Islet precursor cell (in vitro differentiated cells): Measurements from ENCODE around the gene GABRG3.

ENCODE experiments used
- DNase-seq: peaks from one replicate; pipeline ENCODE4 v3.0.0-alpha.2; 2018

Gene GABRG3

GRCh38 chr15:27065785-27066184, 94.8 kb downstream of the GABRG3 start:
- DNase-seq, result no peak

GRCh38 chr15:27066446-27066845, 95.5 kb downstream of the GABRG3 start:
- no peak for DNase-seq

- DNase-seq, result no peak
Observed at GRCh38 chr15:27067175-27067574, 96.2 kb downstream of the GABRG3 start.

- DNase-seq, result no peak
Observed at GRCh38 chr15:27070841-27071240, 99.9 kb downstream of the GABRG3 start.

DNA sequence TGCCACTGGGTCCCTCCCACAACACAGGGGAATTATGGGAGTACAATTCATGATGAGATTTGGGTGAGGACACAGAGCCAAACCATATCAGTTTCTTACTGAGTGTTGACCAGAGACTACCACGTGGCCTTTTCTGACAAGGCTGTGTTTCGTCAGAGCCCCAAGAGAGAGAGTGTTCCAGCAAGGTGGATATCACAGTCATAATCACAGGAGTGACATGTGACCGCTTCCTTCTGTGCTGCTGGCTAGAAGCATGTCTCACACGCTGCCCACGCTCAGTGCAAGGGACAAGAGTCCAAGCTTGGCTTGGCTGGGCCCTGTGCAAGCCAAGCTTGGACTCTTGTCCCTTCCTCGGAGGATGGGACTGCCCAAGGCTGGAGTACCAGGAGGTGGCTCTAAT, 103.2 kb downstream of the GABRG3 start:
- no peak for DNase-seq

DNA sequence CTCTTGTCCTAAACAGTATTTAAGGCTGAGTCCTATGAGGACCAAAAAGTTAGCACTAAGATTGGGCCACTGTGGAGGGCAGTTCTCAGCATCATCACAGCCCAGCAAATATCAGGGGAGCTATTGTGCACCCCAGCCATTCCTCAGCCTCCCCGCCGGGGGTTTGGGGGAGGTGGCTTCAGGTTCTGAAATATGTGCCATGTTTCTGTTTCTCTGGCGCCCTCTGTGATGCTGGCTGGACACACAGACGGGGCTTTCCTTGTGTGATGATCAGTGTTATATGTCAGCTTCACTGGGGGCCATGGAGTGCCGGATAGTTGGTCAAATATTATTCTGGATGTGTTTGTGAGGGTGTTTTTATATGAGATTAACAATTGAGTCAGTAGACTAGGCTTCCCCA, 106.8 kb downstream of the GABRG3 start:
- DNase-seq, result no peak

GRCh38 chr15:27081676-27082418, 110.9 kb downstream of the GABRG3 start:
- DNase-seq, result no peak

GRCh38 chr15:27082526-27082925, 111.5 kb downstream of the GABRG3 start:
- no peak for DNase-seq

GRCh38 chr15:27084844-27085243, 113.9 kb downstream of the GABRG3 start:
- DNase-seq, result no peak

DNA sequence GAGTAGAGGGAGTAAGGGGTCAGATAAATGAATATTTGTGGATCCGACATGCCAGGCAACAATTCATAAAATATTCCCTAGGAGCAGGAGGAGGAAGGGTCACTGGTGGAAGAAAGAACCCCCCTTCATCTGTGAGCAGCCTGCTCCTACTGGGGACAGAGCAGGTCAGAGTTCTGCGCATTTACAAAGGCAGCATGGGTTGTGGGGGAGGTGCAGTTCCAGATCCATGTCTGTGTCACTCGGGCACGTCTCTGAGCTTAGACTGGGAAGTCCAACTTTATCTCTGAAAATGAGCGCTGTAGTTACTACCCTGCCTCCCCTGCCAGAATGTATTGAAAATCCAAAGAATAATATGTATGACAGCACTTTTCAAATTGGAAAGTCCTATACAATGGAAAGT, 115.2 kb downstream of the GABRG3 start:
- DNase-seq, result peak; percentile 76

DNA sequence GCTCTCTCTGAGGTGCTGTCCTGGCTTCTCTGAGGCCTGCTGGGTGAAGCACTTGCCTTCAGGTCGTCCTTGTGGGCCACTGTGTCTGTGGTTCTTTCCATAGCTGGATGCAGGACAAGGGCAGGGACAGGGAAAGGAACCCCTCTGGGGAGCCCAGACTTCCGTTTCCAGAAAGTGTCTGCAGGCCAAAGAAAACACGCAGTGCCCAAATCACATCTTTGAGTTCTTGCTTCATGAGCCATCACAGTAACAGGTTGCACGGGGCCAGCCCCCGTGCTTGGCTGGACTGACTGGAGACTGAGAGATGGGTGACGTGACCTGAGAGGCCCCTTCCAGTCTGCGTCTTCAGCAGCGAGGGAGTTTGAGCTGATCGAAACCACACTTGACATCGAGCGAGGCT, 115.8 kb downstream of the GABRG3 start:
- no peak for DNase-seq

- DNase-seq, result no peak
Observed at GRCh38 chr15:27087651-27088583, 116.9 kb downstream of the GABRG3 start.

DNA sequence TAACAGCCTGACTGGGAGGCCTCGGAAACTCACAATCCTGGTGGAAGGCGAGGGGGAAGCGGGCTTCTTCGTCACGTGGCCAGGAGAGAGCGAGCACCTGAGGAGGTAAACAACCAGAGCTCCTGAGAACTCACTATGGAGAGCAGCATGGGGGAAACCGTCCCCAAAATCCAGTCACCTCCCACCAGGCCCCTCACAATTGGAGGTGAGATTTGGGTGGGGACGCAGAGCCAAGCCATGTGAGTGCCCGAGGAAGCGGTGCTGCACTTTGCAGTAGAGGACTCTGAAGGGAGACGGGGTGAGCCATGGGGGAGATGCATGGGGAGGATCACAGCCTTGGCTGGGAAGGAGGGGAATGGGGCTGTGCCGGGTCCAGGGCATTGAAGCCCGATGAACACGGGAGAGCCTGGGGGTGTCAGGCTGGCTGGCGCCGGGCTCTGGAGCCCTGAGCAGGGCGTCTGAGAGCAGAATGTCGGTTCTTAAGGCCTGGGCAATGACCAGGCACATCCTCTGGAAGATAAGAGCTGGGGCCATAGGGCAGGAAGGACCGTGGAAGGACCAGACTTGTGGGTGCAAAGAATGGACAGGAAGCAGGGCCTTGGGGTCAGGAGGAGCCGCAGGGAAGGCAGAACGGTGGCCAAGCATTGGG, 117.7 kb downstream of the GABRG3 start:
- DNase-seq, result no peak

GRCh38 chr15:27089233-27089586, 118.2 kb downstream of the GABRG3 start:
- no peak for DNase-seq

DNA sequence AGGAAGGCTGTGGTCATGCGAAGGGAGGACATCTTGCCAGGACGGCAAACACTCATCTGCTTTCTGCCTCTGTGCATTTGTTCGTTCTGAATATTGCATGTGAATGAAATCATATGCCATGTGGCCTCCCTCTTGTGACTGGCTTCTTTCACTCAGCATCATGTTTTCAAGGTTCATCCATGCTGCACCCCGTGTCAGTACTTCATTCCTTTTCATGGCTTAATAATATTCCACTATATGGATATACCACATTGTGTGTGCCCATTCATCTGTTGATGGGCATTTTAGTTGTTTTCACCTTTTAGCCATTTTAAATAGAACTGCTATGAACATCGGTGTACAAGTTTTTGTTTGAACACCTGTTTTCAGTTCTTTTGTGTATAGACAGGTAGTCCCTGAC, 118.7 kb downstream of the GABRG3 start:
- no peak for DNase-seq

DNA sequence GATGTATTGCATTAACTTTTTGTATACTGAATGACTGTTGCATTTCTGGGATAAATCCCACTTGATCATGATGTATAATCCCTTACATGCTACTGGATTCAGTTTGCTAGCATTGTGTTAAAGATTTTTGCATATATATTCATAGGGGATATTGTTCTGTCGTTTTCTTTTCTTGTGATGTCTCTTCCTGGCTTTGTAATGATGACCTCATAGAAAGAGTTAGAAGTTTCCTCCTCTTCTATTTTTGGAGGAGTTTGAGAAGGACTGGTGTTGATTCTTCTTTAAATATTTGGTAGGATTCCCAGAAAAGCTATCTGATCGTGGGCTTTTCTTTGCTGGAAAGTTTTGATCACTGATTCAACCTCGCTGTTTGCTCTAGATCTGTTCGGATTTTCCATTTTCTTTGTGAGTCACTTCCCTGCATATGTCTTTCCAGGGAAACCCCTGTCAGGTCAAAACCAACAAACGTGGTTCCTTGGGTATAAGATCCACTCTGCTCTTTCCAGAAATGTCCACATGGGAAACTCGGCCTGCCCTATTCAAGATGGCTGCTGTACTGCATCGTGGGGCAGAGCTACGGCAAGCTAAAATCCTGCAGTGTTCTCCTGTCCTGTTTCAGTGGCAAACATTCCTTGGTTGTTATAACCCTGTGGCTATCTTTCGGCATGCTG, 120.4 kb downstream of the GABRG3 start:
- no peak for DNase-seq

GRCh38 chr15:27092390-27092789, 121.4 kb downstream of the GABRG3 start:
- no peak for DNase-seq

DNA sequence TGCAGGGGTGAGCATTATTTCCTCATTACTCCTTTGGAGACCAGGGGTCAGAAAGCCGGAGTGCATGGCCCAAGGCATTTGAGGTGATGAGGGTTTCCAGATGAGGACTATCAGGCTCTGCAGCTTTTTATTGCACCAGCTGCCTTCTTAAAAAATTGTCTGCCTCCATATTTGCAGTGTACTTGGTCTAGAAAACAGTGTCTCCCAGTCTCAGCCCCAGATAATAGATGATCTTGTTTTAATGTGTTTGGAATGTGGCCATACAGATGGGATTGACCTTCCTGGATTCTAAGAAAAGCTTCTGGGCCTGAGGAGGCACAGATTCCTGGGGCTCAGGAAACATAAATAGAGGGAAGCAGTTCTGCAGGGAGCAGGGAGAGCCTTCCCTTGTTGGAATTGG, 123.3 kb downstream of the GABRG3 start:
- no peak for DNase-seq

- no peak for DNase-seq
Observed at GRCh38 chr15:27095886-27096624, 125.1 kb downstream of the GABRG3 start.

GRCh38 chr15:27097506-27097905, 126.5 kb downstream of the GABRG3 start:
- no peak for DNase-seq

GRCh38 chr15:27101982-27102381, 131.0 kb downstream of the GABRG3 start:
- DNase-seq, result no peak

- DNase-seq, result no peak
Observed at GRCh38 chr15:27111323-27111722, 140.3 kb downstream of the GABRG3 start.
